Measurements from ENCODE around the gene CDH4.
A peak's percentile ranks its signal among the peaks of the same experiment; 100 is the strongest.
"Not testable (repeated sequence)": the region's sequence is repeated elsewhere in the genome, so short reads cannot be mapped to it uniquely, and the experiment has no call there.

The CDH4 gene

GRCh38 chr20:61253640-61254511, 1.8 kb downstream of the CDH4 start:
- peak; percentile 47 for DNase-seq

- DNase-seq, result no peak
Observed at GRCh38 chr20:61254881-61255626, 3.0 kb downstream of the CDH4 start.

- no peak for DNase-seq
Observed at GRCh38 chr20:61256365-61256764, 4.3 kb downstream of the CDH4 start.

- DNase-seq, result no peak
Observed at GRCh38 chr20:61256824-61257223, 4.8 kb downstream of the CDH4 start.

- no peak for DNase-seq
Observed at GRCh38 chr20:61257611-61258010, 5.5 kb downstream of the CDH4 start.

GRCh38 chr20:61259741-61260140, 7.7 kb downstream of the CDH4 start:
- DNase-seq, result no peak

GRCh38 chr20:61260905-61261304, 8.8 kb downstream of the CDH4 start:
- DNase-seq, result no peak

- no peak for DNase-seq
Observed at GRCh38 chr20:61262036-61262435, 10.0 kb downstream of the CDH4 start.

GRCh38 chr20:61262514-61262913, 10.5 kb downstream of the CDH4 start:
- no peak for DNase-seq

- no peak for DNase-seq
Observed at GRCh38 chr20:61263084-61263695, 11.1 kb downstream of the CDH4 start.

GRCh38 chr20:61263938-61264337, 11.9 kb downstream of the CDH4 start:
- no peak for DNase-seq

GRCh38 chr20:61267241-61267640, 15.2 kb downstream of the CDH4 start:
- DNase-seq, result no peak

- no peak for DNase-seq
Observed at GRCh38 chr20:61268024-61268423, 16.0 kb downstream of the CDH4 start.

- peak; percentile 36 for DNase-seq
Observed at GRCh38 chr20:61271312-61272231, 19.5 kb downstream of the CDH4 start.

GRCh38 chr20:61273024-61273423, 21.0 kb downstream of the CDH4 start:
- DNase-seq, result not testable (repeated sequence)

- DNase-seq, result not testable (repeated sequence)
Observed at GRCh38 chr20:61273666-61274065, 21.6 kb downstream of the CDH4 start.

- DNase-seq, result no peak
Observed at GRCh38 chr20:61274326-61274725, 22.3 kb downstream of the CDH4 start.

GRCh38 chr20:61278296-61278695, 26.2 kb downstream of the CDH4 start:
- no peak for DNase-seq

GRCh38 chr20:61279621-61280150, 27.6 kb downstream of the CDH4 start:
- no peak for DNase-seq

- DNase-seq, result no peak
Observed at GRCh38 chr20:61280217-61280980, 28.3 kb downstream of the CDH4 start.

- no peak for DNase-seq
Observed at GRCh38 chr20:61281286-61281795, 29.3 kb downstream of the CDH4 start.

Data from NCI-H1105 (cell line).